GM21526 (cell line): ENCODE results near the gene CCDC201.
"Not testable (repeated sequence)": the region's sequence is repeated elsewhere in the genome, so short reads cannot be mapped to it uniquely, and the experiment has no call there.

Source experiments
- ATAC-seq: cut with Tn5 transposase; IDR thresholded peaks from one replicate; pipeline ENCODE4 v1.9.1; 2021; ENCODE audit warnings: moderate library complexity; ENCODE audit not compliant: unreplicated experiment, low FRiP score

The CCDC201 gene

GRCh38 chr7:45827731-45828130 lies 45.2 kb downstream of the CCDC201 start:
- ATAC-seq: not testable (repeated sequence)

GRCh38 chr7:45826550-45826949 lies 46.3 kb downstream of the CCDC201 start:
- ATAC-seq: not testable (repeated sequence)

DNA sequence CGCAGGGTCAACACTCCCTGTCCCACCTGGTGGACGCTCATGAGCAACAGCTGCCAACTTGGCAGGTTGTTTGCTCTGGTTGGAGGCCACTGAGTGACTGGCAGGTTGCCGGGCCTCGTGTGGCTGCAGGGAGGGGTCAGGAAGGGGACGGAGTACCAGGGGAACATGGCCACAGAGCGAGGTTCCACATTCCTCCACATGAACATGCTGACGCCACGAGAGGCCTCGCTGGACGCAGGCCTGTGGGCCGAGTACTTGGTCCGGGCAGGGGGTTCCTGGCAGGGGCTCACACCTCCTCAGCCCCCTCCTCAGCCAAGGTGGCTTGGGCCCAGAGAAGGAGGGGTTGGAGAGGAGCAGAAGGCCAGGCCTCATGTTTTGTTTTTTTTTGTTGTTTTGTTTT lies 54.1 kb downstream of the CCDC201 start:
- ATAC-seq: not testable (repeated sequence)

GRCh38 chr7:45817913-45818312 lies 55.0 kb downstream of the CCDC201 start:
- ATAC-seq: not testable (repeated sequence)

DNA sequence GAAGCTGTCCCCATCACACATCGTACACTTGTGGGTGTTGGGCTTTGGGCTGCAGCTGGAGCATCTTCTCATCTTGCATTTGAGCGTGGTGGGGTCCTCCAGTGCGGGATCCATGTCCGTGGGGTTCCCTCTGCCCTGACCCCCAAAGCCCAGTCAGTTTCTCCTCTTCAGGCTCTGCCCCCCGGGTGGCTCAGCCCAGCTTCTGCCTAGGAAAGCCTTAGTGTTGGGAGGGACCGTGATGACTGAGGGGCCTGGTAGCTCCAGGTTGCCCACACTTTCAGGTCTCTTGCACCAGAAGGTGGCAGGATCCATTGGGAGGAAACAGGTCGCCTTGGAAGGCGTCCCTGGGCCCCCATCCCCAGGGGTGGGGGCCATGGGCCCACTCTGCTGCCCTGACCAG lies 55.9 kb downstream of the CCDC201 start:
- not testable (repeated sequence) for ATAC-seq

- not testable (repeated sequence) for ATAC-seq
These were observed 58.4 kb downstream of the CCDC201 start for GRCh38 chr7:45814216-45815118.

DNA sequence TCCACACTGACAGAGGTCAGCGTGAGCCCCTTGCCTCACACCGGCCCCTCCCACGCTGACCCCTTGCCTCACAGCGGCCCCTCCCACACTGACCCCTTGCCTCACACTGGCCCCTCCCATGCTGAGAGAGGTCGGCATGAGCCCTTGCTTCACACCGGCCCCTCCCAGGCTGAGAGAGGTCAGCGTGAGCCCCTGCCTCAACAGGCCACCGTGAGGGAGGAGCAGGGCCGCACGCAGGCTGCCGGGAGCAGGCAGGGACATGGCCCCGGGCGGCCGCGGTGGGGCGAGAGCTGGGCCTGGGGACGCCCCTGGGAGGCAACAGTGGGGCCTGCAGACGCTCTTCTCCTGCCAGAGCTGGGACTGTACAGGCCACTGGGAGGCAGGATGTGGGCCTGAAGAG lies 59.1 kb downstream of the CCDC201 start:
- ATAC-seq: not testable (repeated sequence)

DNA sequence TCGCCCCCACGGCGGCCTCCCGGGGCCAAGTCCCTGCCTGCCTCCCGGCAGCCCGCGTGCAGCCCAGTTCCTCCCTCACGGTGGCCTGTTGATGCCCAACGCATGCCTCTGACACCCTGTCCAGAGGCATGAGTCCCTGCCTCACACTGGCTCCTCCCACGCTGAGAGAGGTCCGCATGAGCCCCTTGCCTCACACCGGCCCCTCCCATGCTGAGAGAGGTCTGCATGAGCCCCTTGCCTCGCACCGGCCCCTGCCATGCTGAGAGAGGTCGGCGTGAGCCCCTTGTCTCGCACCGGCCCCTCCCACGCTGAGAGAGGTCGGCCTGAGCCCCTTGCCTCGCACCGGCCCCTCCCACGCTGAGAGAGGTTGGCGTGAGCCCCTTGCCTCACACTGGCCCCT lies 59.9 kb downstream of the CCDC201 start:
- ATAC-seq: no peak

DNA sequence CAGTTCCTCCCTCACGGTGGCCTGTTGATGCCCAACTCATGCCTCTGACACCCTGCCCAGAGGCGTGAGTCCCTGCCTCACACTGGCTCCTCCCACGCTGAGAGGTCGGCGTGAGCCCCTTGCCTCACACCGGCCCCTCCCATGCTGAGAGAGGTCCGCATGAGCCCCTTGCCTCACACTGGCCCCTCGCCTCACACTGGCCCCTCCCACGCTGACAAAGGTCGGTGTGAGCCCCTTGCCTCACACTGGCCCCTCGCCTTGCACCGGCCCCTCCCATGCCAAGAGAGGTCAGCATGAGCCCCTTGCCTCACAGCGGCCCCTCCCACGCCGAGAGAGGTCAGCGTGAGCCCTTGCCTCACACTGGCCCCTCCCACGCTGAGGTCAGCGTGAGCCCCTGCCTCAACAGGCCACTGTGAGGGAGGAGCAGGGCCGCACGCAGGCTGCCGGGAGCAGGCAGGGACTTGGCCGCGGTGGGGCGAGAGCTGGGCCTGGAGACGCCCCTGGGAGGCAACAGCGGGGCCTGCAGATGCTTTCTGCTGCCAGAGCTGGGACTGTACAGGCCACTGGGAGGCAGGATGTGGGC lies 61.1 kb downstream of the CCDC201 start:
- ATAC-seq: not testable (repeated sequence)

DNA sequence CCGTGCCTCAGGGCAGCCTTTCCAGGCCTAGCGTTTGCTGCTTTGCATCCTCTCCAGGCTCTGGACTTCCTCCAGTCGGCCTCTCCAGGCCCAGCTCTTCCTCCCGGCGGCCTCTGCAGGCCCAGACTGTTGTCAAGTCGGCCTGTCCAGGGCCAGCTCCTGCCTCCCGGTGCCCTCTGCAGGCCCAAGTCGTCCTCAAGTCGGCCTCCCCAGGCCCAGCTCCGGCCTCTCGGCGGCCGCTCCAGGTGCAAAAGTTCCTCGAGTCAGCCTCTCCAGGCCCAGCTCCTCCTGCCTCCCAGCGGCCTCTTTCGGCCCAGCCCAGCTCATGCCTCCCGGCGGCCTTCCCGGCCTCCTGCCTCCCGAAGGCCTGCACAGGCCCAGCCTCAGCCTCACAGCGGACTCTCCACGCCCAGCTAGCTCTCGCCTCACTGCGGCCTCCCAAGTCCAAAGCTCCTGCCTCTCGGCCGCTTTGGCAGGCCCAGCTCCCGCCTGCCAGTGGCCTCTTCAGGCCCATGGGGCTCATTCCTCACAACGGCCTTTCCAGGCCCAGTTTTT lies 62.4 kb downstream of the CCDC201 start:
- not testable (repeated sequence) for ATAC-seq
